ENCODE measurements around the gene ESR1. TPM values are rescaled to one million over a fixed set of nuclear protein-coding genes. Genes with fewer than 3 reads are reported as not detected.

The ESR1 gene
- polyA plus RNA-seq, 3 donors = 0.12 to 0.24 (median 0.23) TPM

DNA sequence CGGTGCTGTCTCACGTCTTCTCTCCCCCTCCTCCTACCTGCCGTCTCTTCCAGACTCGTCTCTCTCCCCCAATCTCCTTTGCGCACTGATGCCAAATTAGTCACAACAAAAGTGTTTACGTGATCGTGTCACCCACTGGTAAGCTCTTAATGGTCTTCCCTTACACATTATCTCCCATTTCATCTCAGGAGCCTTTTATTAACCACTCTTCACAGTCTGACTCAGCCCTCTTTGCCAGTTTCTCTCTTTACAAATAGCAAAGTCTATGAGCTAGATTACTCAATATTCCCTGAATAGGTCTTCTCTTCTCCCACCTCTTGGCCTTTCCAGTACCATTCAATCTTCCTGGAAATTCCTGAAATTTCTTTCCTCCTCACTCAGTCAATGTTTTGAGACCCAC, 247.0 kb downstream of the ESR1 start:
- intact Hi-C loops (cut with micrococcal nuclease) = no loop called here
- Mint-ChIP-seq H3K4me3 (no peak overlapping the region), H3K9me3 (peaks cover 0 to 6% (median 0%) of the 10 kb centered on the region in 7 donors), H3K36me3 (no peaks in the 10 kb centered on the region), H3K4me1 (peaks cover 8% of the 10 kb centered on the region), H3K27ac (no peak overlapping the region), H3K27me3 (ENCODE audit: low read depth in 3 of 3) (peaks cover 0 to 2% (median 0%) of the 10 kb centered on the region in 3 donors)
- WGBS (ENCODE audit: insufficient coverage) = 97% methylated on average over 7 of the region's 7 CpGs
- no peaks in the 10 kb centered on the region for H4K20me1 ChIP-seq (ENCODE audit: insufficient read depth, low read length)
- no peaks in the 10 kb centered on the region for H3K79me2 ChIP-seq (ENCODE audit: insufficient read depth, low read length)
- H3K27me3 ChIP-seq (ENCODE audit: control insufficient read depth in 2 of 2, insufficient read depth in 2 of 2, low read length in 2 of 2) = no peaks in the 10 kb centered on the region
- H3K4me2 ChIP-seq (replicated peaks; ENCODE audit: extremely low read depth, low read length, poor library complexity, severe bottlenecking) = no peak overlapping the region
- H3K27ac ChIP-seq (ENCODE audit: low read depth in 1 of 2, low read length in 2 of 2) = no peak overlapping the region
- H3K36me3 ChIP-seq (replicated peaks in 1 of 2; ENCODE audit: control insufficient read depth in 1 of 2, insufficient read depth in 2 of 2, low read length in 2 of 2) = no peaks in the 10 kb centered on the region
- TF ChIP-seq, protein P1, sequence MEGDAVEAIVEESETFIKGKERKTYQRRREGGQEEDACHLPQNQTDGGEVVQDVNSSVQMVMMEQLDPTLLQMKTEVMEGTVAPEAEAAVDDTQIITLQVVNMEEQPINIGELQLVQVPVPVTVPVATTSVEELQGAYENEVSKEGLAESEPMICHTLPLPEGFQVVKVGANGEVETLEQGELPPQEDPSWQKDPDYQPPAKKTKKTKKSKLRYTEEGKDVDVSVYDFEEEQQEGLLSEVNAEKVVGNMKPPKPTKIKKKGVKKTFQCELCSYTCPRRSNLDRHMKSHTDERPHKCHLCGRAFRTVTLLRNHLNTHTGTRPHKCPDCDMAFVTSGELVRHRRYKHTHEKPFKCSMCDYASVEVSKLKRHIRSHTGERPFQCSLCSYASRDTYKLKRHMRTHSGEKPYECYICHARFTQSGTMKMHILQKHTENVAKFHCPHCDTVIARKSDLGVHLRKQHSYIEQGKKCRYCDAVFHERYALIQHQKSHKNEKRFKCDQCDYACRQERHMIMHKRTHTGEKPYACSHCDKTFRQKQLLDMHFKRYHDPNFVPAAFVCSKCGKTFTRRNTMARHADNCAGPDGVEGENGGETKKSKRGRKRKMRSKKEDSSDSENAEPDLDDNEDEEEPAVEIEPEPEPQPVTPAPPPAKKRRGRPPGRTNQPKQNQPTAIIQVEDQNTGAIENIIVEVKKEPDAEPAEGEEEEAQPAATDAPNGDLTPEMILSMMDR (IDR thresholded peaks at IDR 0.05) = no peak
- DNase-seq = no peak
- H3K4me1 ChIP-seq (ENCODE audit: control insufficient read depth in 1 of 2, insufficient read depth in 2 of 2, low read length in 2 of 2) = peaks cover 0 to 2% of the 10 kb centered on the region in 2 donors
- no peak overlapping the region for H3K9ac ChIP-seq (ENCODE audit: insufficient read depth, low read length, poor library complexity, severe bottlenecking)
- no peak overlapping the region for H2AFZ ChIP-seq (ENCODE audit: insufficient read depth, low read depth, low read length, poor library complexity, severe bottlenecking)
- H3K4me3 ChIP-seq (replicated peaks in 1 of 3; ENCODE audit: low read depth in 2 of 3, low read length in 3 of 3) = no peak overlapping the region
- H3K9me3 ChIP-seq (replicated peaks in 1 of 2; ENCODE audit: control insufficient read depth in 1 of 2, insufficient read depth in 1 of 2, low read length in 2 of 2) = no peaks in the 10 kb centered on the region

DNA sequence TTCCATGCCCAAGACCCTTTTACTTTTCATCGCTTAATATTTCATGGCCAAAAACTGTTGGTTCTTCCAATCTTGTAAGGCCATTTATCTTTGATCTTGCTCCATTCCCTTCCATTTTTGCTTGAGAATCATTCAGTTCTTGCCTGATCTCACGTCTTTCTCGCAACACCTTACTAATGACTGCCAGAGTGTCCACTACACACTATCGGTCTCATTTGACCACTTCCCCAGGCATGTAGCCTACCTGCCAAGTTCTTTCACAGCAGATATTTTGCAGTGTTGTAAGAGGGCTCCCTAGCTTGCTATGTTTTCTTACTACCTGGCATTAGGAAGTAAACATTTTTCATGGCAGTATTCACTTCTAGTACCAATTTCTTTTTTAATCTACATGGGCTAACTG, 248.0 kb downstream of the ESR1 start:
- intact Hi-C loops (cut with micrococcal nuclease) = no loop called here
- no peaks in the 10 kb centered on the region for H4K20me1 ChIP-seq (ENCODE audit: insufficient read depth, low read length)
- no peak overlapping the region for H2AFZ ChIP-seq (ENCODE audit: insufficient read depth, low read depth, low read length, poor library complexity, severe bottlenecking)
- no peak overlapping the region for H3K27ac ChIP-seq (ENCODE audit: low read depth in 1 of 2, low read length in 2 of 2)
- no peaks in the 10 kb centered on the region for H3K79me2 ChIP-seq (ENCODE audit: insufficient read depth, low read length)
- H3K9me3 ChIP-seq (replicated peaks in 1 of 2; ENCODE audit: control insufficient read depth in 1 of 2, insufficient read depth in 1 of 2, low read length in 2 of 2) = no peaks in the 10 kb centered on the region
- Mint-ChIP-seq H3K4me1 (peaks cover 3% of the 10 kb centered on the region), H3K9me3 (peaks cover 0 to 6% (median 0%) of the 10 kb centered on the region in 7 donors), H3K27ac (no peak overlapping the region), H3K4me3 (no peak overlapping the region), H3K27me3 (ENCODE audit: low read depth in 3 of 3) (peaks cover 0 to 2% (median 0%) of the 10 kb centered on the region in 3 donors), H3K36me3 (no peaks in the 10 kb centered on the region)
- TF ChIP-seq, protein P1 (IDR thresholded peaks at IDR 0.05) = no peak
- no peak overlapping the region for H3K4me3 ChIP-seq (replicated peaks in 1 of 3; ENCODE audit: low read depth in 2 of 3, low read length in 3 of 3)
- no peaks in the 10 kb centered on the region for H3K4me1 ChIP-seq (ENCODE audit: control insufficient read depth in 1 of 2, insufficient read depth in 2 of 2, low read length in 2 of 2)
- WGBS (ENCODE audit: insufficient coverage) = 100% methylated on average over 4 of the region's 4 CpGs
- no peaks in the 10 kb centered on the region for H3K27me3 ChIP-seq (ENCODE audit: control insufficient read depth in 2 of 2, insufficient read depth in 2 of 2, low read length in 2 of 2)
- H3K4me2 ChIP-seq (replicated peaks; ENCODE audit: extremely low read depth, low read length, poor library complexity, severe bottlenecking) = no peak overlapping the region
- no peaks in the 10 kb centered on the region for H3K36me3 ChIP-seq (replicated peaks in 1 of 2; ENCODE audit: control insufficient read depth in 1 of 2, insufficient read depth in 2 of 2, low read length in 2 of 2)
- H3K9ac ChIP-seq (ENCODE audit: insufficient read depth, low read length, poor library complexity, severe bottlenecking) = no peak overlapping the region
- DNase-seq = no peak

All from CD14-positive monocyte (primary cell).